HepG2 (cell line): ENCODE data around the gene IGDCC3. TPM values are rescaled to one million over a fixed set of nuclear protein-coding genes. Genes with fewer than 3 reads are reported as not detected.

ENCODE experiments used
- ELK4 ChIP-seq: sonication (generic); formaldehyde crosslinking; IDR thresholded peaks from 2 replicates; pipeline ENCODE4 v1.9.0; 2021; ENCODE audit warnings: missing genetic modification reagents, borderline replicate concordance
- GFI1 ChIP-seq: sonication (generic); formaldehyde crosslinking; IDR thresholded peaks from 2 replicates; pipeline ENCODE4 v1.5.0; 2020; ENCODE audit warnings: missing genetic modification reagents, mild to moderate bottlenecking, borderline replicate concordance
- IRF2 ChIP-seq: IDR thresholded peaks from 2 replicates; pipeline ENCODE4 v1.6.1; 2018; ENCODE audit warnings: missing genetic modification reagents, missing compliant biosample characterization
- KLF12 ChIP-seq: sonication (generic); formaldehyde crosslinking; IDR thresholded peaks from 2 replicates; pipeline ENCODE4 v1.4.0; 2020; ENCODE audit warnings: missing genetic modification reagents, borderline replicate concordance
- MEIS2 ChIP-seq: sonication (generic); formaldehyde crosslinking; IDR thresholded peaks from 2 replicates; pipeline ENCODE4 v1.9.0; 2021; ENCODE audit warnings: mild to moderate bottlenecking, missing genetic modification reagents
- NONO ChIP-seq, 2 experiments: fragments of 450-650 bp in 1 of 2; sonication (generic) in 1 of 2; formaldehyde crosslinking in 1 of 2; IDR thresholded peaks in 1 of 2; conservative IDR thresholded peaks in 1 of 2; 2 replicates each; pipeline versions ENCODE4 v1.6.1 to v1.8.0; 2017 to 2022; ENCODE audit warnings: mild to moderate bottlenecking in 1 of 2, missing genetic modification reagents in 1 of 2, moderate library complexity in 1 of 2
- NRL ChIP-seq: sonication (generic); formaldehyde crosslinking; IDR thresholded peaks from 2 replicates; pipeline ENCODE4 v1.5.0; 2020; ENCODE audit warnings: missing genetic modification reagents, mild to moderate bottlenecking, moderate library complexity, borderline replicate concordance
- SALL1 ChIP-seq: sonication (generic); formaldehyde crosslinking; IDR thresholded peaks from 2 replicates; pipeline ENCODE4 v1.8.0; 2022; ENCODE audit warnings: mild to moderate bottlenecking, missing genetic modification reagents
- SCMH1 ChIP-seq: sonication (generic); formaldehyde crosslinking; IDR thresholded peaks from 2 replicates; pipeline ENCODE4 v1.9.0; 2021; ENCODE audit warnings: missing genetic modification reagents, mild to moderate bottlenecking, borderline replicate concordance
- SIN3A ChIP-seq: IDR thresholded peaks from 2 replicates; pipeline ENCODE4 v1.6.1; 2011; ENCODE audit warnings: low read depth, mild to moderate bottlenecking, control low read depth, low read length, borderline replicate concordance
- TEAD3 ChIP-seq: optimal IDR thresholded peaks from 2 replicates; pipeline ENCODE3; 2016; ENCODE audit warnings: borderline replicate concordance
- TOE1 ChIP-seq: sonication (generic); formaldehyde crosslinking; IDR thresholded peaks from 2 replicates; pipeline ENCODE4 v1.4.0; 2020; ENCODE audit warnings: mild to moderate bottlenecking, missing genetic modification reagents
- ZFP1 ChIP-seq: IDR thresholded peaks from 2 replicates; pipeline ENCODE4 v1.6.1; 2016
- ZMYM3 ChIP-seq: sonication (generic); formaldehyde crosslinking; IDR thresholded peaks from 2 replicates; pipeline ENCODE4 v1.5.1; 2020; ENCODE audit warnings: mild to moderate bottlenecking, missing genetic modification reagents
- ZNF629 ChIP-seq: sonication (generic); formaldehyde crosslinking; conservative IDR thresholded peaks from 2 replicates; pipeline ENCODE4 v1.5.0; 2020; ENCODE audit warnings: missing genetic modification reagents
- ZNF788 ChIP-seq: sonication (generic); formaldehyde crosslinking; IDR thresholded peaks from 2 replicates; pipeline ENCODE4 v1.5.0; 2020; ENCODE audit warnings: mild to moderate bottlenecking, missing genetic modification reagents, borderline replicate concordance
- ZSCAN25 ChIP-seq: sonication (generic); formaldehyde crosslinking; IDR thresholded peaks from 2 replicates; pipeline ENCODE4 v1.8.0; 2022; ENCODE audit warnings: mild to moderate bottlenecking, missing genetic modification reagents
- polyA plus RNA-seq, 8 experiments: library from polyadenylated mRNA; depleted of rRNA in 3 of 8; stranded (reverse) in 7 of 8; unstranded in 1 of 8; fragments of >200 nt; fragmentation: Illumina TruSeq in 4 of 8; extraction: Trizol in 4 of 8; gene quantifications; 2 replicates each; pipeline versions ENCODE4 v1.2.1 to v1.2.3, GENCODE V29; 2011 to 2016; ENCODE audit warnings: low read depth in 4 of 8, missing spikeins in 1 of 8, mixed read lengths in 1 of 8; ENCODE audit not compliant: insufficient read depth in 1 of 8
- total RNA-seq, 5 experiments: library from RNA; depleted of rRNA; stranded (reverse); fragments of >200 nt; fragmentation: Illumina TruSeq; extraction: Trizol; gene quantifications; 2 replicates each; pipeline ENCODE4 v1.2.3, GENCODE V29; 2016; ENCODE audit warnings: low read depth in 1 of 5
- TF ChIP-seq, protein P1 (sequence below): sonication (generic); formaldehyde crosslinking; IDR thresholded peaks from 2 replicates; pipeline ENCODE4 v1.5.0; 2020; ENCODE audit warnings: mild to moderate bottlenecking, missing genetic modification reagents
- TF ChIP-seq, protein P2 (sequence below): sonication (generic); formaldehyde crosslinking; IDR thresholded peaks from 2 replicates; pipeline ENCODE4 v1.5.0; 2020; ENCODE audit warnings: missing genetic modification reagents
- TF ChIP-seq, protein P3 (sequence below): sonication (generic); formaldehyde crosslinking; IDR thresholded peaks from 2 replicates; pipeline ENCODE4 v1.9.0; 2021; ENCODE audit warnings: missing genetic modification reagents, borderline replicate concordance

The IGDCC3 gene
- total and polyA plus RNA-seq, 2 of the 13 experiments (the other 11 are each of a cell fraction or from before 2014, with no cell fraction given) = 30.1 to 51.8 TPM

DNA sequence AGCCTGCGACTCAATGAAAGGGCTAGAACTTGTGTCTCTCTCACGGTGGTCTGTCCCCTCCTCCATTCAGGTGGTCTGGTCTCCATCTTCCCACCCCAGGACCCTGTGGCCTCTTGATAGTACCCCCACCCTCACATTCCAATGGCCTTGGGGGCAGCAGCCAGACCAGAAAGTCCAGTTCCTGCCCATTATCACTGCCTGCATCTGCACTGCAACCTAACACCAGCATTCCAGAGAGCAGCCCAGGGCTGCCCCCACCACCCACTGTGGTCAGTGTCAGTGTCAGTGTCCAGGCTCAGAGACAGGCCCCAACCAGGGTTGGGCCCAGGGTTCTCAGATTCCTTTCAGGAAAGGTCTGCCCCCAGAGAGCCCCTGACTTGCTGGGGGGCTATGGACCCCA lies 12.6 kb downstream of the IGDCC3 start (continued):
- TF ChIP-seq ZNF788 (peak; percentile 43; the same call in 1 of the 2 replicates), ZFP1 (CRISPR knock-in tag) (no peak), TEAD3 (CRISPR knock-in tag) (peak; percentile 92), SALL1 (peak; percentile 65), ZNF629 (CRISPR knock-in tag) (peak; percentile 25; the same call in 1 of the 2 replicates), SIN3A (no peak), NRL (CRISPR knock-in tag) (no peak; the same call in 1 of the 2 replicates), GFI1 (CRISPR knock-in tag) (0 out of 2 replicates have a peak, but pooled peaks have one; percentile 24), MEIS2 (peak; percentile 58), NONO (IDR thresholded peaks at IDR 0.05) (no peak), NONO (CRISPR knock-in tag; conservative IDR thresholded peaks at IDR 0.05) (0 out of 2 replicates have a peak, but pooled peaks have one; percentile 35), IRF2 (CRISPR knock-in tag) (0 out of 2 replicates have a peak, but pooled peaks have one; percentile 27), SCMH1 (no peak), KLF12 (CRISPR knock-in tag) (0 out of 2 replicates have a peak, but pooled peaks have one; percentile 41), TOE1 (CRISPR knock-in tag) (no peak), ZSCAN25 (no peak), ELK4 (CRISPR knock-in tag) (no peak), ZMYM3 (peak; percentile 21; the same call in 1 of the 2 replicates)
- TF ChIP-seq, protein P1, sequence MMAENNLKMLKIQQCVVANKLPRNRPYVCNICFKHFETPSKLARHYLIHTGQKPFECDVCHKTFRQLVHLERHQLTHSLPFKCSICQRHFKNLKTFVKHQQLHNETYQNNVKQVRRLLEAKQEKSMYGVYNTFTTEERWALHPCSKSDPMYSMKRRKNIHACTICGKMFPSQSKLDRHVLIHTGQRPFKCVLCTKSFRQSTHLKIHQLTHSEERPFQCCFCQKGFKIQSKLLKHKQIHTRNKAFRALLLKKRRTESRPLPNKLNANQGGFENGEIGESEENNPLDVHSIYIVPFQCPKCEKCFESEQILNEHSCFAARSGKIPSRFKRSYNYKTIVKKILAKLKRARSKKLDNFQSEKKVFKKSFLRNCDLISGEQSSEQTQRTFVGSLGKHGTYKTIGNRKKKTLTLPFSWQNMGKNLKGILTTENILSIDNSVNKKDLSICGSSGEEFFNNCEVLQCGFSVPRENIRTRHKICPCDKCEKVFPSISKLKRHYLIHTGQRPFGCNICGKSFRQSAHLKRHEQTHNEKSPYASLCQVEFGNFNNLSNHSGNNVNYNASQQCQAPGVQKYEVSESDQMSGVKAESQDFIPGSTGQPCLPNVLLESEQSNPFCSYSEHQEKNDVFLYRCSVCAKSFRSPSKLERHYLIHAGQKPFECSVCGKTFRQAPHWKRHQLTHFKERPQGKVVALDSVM = no peak
- TF ChIP-seq, protein P2, sequence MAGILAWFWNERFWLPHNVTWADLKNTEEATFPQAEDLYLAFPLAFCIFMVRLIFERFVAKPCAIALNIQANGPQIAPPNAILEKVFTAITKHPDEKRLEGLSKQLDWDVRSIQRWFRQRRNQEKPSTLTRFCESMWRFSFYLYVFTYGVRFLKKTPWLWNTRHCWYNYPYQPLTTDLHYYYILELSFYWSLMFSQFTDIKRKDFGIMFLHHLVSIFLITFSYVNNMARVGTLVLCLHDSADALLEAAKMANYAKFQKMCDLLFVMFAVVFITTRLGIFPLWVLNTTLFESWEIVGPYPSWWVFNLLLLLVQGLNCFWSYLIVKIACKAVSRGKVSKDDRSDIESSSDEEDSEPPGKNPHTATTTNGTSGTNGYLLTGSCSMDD = no peak
- TF ChIP-seq, protein P3, sequence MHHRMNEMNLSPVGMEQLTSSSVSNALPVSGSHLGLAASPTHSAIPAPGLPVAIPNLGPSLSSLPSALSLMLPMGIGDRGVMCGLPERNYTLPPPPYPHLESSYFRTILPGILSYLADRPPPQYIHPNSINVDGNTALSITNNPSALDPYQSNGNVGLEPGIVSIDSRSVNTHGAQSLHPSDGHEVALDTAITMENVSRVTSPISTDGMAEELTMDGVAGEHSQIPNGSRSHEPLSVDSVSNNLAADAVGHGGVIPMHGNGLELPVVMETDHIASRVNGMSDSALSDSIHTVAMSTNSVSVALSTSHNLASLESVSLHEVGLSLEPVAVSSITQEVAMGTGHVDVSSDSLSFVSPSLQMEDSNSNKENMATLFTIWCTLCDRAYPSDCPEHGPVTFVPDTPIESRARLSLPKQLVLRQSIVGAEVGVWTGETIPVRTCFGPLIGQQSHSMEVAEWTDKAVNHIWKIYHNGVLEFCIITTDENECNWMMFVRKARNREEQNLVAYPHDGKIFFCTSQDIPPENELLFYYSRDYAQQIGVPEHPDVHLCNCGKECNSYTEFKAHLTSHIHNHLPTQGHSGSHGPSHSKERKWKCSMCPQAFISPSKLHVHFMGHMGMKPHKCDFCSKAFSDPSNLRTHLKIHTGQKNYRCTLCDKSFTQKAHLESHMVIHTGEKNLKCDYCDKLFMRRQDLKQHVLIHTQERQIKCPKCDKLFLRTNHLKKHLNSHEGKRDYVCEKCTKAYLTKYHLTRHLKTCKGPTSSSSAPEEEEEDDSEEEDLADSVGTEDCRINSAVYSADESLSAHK (CRISPR knock-in tag) = no peak
